ENCODE data around the gene RUVBL2. TPM values are rescaled to one million over a fixed set of nuclear protein-coding genes. Genes with fewer than 3 reads are reported as not detected.
"Not testable (repeated sequence)": the region's sequence is repeated elsewhere in the genome, so short reads cannot be mapped to it uniquely, and the experiment has no call there.

Gene RUVBL2
- total RNA-seq, 1 experiment from 2014 or later, result 130 TPM

- not testable (repeated sequence) for H3K79me2 ChIP-seq (ENCODE audit: insufficient read depth, low read length); DNase-seq; H4K5ac ChIP-seq (ENCODE audit: insufficient read length, low read depth, low read length); H3K56ac ChIP-seq (ENCODE audit: insufficient read length, low read depth, low read length); H4K91ac ChIP-seq (ENCODE audit: insufficient read length, low read depth, low read length); H3K4me1 ChIP-seq (ENCODE audit: insufficient read depth, low read length); H4K20me1 ChIP-seq (ENCODE audit: control insufficient read depth, insufficient read depth, insufficient read length); H2BK12ac ChIP-seq (ENCODE audit: insufficient read length, low read depth, low read length); H3K36me3 Mint-ChIP-seq (ENCODE audit: insufficient read depth in 1 of 3, low read depth in 3 of 3); H2BK120ac ChIP-seq (ENCODE audit: low read depth, low read length, poor library complexity, severe bottlenecking); H2BK20ac ChIP-seq (ENCODE audit: low read depth, low read length, poor library complexity, severe bottlenecking); H3K23ac ChIP-seq (ENCODE audit: insufficient read length, low read depth, low read length); H3K14ac ChIP-seq (ENCODE audit: insufficient read depth, low read length); H3K9me3 ChIP-seq (ENCODE audit: control insufficient read depth, low read depth, low read length); H4K8ac ChIP-seq (replicated peaks; ENCODE audit: insufficient read length, low read depth, low read length); H2BK5ac ChIP-seq (ENCODE audit: insufficient read length, low read length); H2AK5ac ChIP-seq (ENCODE audit: insufficient read length, low read length); H2BK15ac ChIP-seq (ENCODE audit: low read depth, low read length); H3K4ac ChIP-seq (ENCODE audit: low read depth, low read length); H3K9ac ChIP-seq (ENCODE audit: extremely low read depth, insufficient read length, low read length); H3K9me3 Mint-ChIP-seq; H2AFZ ChIP-seq (ENCODE audit: low read length); H3K27ac Mint-ChIP-seq; H3K79me1 ChIP-seq (ENCODE audit: insufficient read depth, low read depth, low read length, poor library complexity, severe bottlenecking); H3K18ac ChIP-seq (ENCODE audit: insufficient read length, low read depth, low read length); H3K27ac ChIP-seq (ENCODE audit: insufficient read length, low read depth, low read length); H3T11ph ChIP-seq (ENCODE audit: low read length)
- H3K4me3 Mint-ChIP-seq, result peak overlapping the region; percentile 53 to 77
- H3K23me2 ChIP-seq (ENCODE audit: insufficient read length, low read depth, low read length, poor library complexity, severe bottlenecking), result peaks cover 10% of the 10 kb centered on the region
- peaks cover 18 to 30% of the 10 kb centered on the region in 2 experiments for H3K4me1 Mint-ChIP-seq
- WGBS (ENCODE audit: extremely low coverage, insufficient read length, low lambda C conversion rate), result no CpG with 5 or more reads among the region's 34 CpGs
- peaks cover 15% of the 10 kb centered on the region; the same call in 1 of the 2 replicates for H3K27me3 ChIP-seq (ENCODE audit: insufficient read depth, low read length)
- H3K4me2 ChIP-seq (ENCODE audit: insufficient read depth, insufficient read length, low read length), result peak overlapping the region; percentile 52
- peaks cover 83% of the 10 kb centered on the region for H3K27me3 Mint-ChIP-seq (ENCODE audit: low read depth)
Measured at GRCh38 chr19:49056902-49057596, 63.4 kb downstream of the RUVBL2 start.

Data from H9 (cell line).